ENCODE measurements around the gene SGCA. TPM values are rescaled to one million over a fixed set of nuclear protein-coding genes. Genes with fewer than 3 reads are reported as not detected.

Gene SGCA
- total and polyA plus RNA-seq, 2 of the 13 experiments (the other 11 are each of a cell fraction or from before 2014, with no cell fraction given), result not detected

GRCh38 chr17:50187394-50187725, 21.6 kb downstream of the SGCA start (continued):
- TF ChIP-seq ZNF180 (CRISPR knock-in tag; IDR thresholded peaks at IDR 0.05; ENCODE audit: borderline replicate concordance, low read depth) (no peak), ZNF253 (CRISPR knock-in tag; IDR thresholded peaks at IDR 0.05; ENCODE audit: borderline replicate concordance) (no peak), ZFP62 (CRISPR knock-in tag; IDR thresholded peaks at IDR 0.05) (no peak), NFKB2 (CRISPR knock-in tag; IDR thresholded peaks at IDR 0.05; ENCODE audit: borderline replicate concordance) (no peak)

DNA sequence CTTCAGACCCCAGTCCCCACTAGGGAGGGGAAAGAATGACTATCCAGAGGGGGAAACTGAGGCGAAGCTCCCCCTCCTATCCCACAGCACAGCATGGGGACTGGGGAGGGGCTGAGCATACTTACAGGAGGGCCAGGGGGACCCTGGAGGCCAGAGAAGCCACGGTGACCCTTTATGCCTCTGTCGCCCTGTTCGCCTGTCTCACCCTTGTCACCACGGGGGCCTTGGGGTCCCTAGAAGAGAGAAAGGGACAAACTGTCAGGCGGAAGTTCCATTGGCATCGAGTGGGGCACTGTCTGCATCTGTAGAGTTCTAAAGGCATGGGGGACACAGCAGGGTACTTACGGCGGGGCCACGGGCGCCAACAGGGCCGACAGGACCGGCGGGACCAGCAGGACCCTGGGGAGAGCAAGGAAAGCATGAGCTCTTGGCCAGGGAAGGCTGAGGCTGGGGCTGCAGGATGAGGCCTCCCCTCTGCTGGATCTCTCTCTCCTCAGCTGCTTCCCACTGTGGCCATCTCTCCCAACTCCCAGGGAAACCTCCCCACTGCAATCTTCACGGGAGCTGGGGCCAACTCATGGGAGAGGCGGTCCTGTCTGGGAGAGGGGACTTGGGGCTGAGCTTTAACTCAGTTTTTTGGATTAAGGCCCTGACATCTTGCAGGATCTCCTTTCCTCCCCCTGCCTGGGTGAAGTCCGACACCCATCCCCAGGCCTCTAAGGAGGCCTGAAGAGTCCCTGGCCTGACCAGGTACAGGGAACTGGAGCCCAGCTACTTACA, 22.1 kb downstream of the SGCA start:
- H3K27me3 ChIP-seq (ENCODE audit: control insufficient read depth in 1 of 2, insufficient read depth in 2 of 2, low read length in 2 of 2), result peaks cover 24 to 89% of the 10 kb centered on the region in 2 experiments
- no peaks in the 10 kb centered on the region for H4K20me1 ChIP-seq (ENCODE audit: insufficient read depth, low read length)
- FAIRE-seq (no peak), DNase-seq (ENCODE audit: low spot score) (no peak), ATAC-seq (no peak)
- intact Hi-C loops (cut with micrococcal nuclease; ENCODE audit: unreplicated experiment) (no loop called here), in situ Hi-C loops (cut with HindIII; ENCODE audit: extremely low pct_ligation_motif_present, low pct_unique_long_range_greater_than_20kb) (no loop called here)
- 39% methylated on average over 9 of the region's 17 CpGs for WGBS (ENCODE audit: low lambda C conversion rate)
- no peak overlapping the region for H3K9ac ChIP-seq (ENCODE audit: insufficient read depth, low read depth, low read length)
- H3K9me3 ChIP-seq (ENCODE audit: low read length), result no peaks in the 10 kb centered on the region
- no peaks in the 10 kb centered on the region for H3K36me3 ChIP-seq (replicated peaks in 1 of 2; ENCODE audit: control insufficient read depth in 1 of 2, insufficient read depth in 2 of 2, low read length in 2 of 2)
- POLR2A ChIA-PET, result no interaction called here
- H3K79me2 ChIP-seq (ENCODE audit: insufficient read depth, low read length), result no peaks in the 10 kb centered on the region
- H3K27ac ChIP-seq (ENCODE audit: extremely low read length, insufficient read depth, low read length), result no peak overlapping the region
- CTCF ChIA-PET (ENCODE audit: low intra/inter-chr PET ratio, low total read pairs), result no interaction called here
- H3K4me3 ChIP-seq (replicated peaks in 1 of 3; ENCODE audit: insufficient read depth in 1 of 3, low read depth in 2 of 3, low read length in 3 of 3), result no peak overlapping the region
- no peaks in the 10 kb centered on the region for H3K4me1 ChIP-seq (ENCODE audit: insufficient read depth, low read length)
- H3K4me2 ChIP-seq (ENCODE audit: low read depth, low read length), result no peak overlapping the region
- H2AFZ ChIP-seq (ENCODE audit: low read length), result no peak overlapping the region
- no TSS peak for BruUV-seq (replicated peaks)
- TF ChIP-seq, protein P1, sequence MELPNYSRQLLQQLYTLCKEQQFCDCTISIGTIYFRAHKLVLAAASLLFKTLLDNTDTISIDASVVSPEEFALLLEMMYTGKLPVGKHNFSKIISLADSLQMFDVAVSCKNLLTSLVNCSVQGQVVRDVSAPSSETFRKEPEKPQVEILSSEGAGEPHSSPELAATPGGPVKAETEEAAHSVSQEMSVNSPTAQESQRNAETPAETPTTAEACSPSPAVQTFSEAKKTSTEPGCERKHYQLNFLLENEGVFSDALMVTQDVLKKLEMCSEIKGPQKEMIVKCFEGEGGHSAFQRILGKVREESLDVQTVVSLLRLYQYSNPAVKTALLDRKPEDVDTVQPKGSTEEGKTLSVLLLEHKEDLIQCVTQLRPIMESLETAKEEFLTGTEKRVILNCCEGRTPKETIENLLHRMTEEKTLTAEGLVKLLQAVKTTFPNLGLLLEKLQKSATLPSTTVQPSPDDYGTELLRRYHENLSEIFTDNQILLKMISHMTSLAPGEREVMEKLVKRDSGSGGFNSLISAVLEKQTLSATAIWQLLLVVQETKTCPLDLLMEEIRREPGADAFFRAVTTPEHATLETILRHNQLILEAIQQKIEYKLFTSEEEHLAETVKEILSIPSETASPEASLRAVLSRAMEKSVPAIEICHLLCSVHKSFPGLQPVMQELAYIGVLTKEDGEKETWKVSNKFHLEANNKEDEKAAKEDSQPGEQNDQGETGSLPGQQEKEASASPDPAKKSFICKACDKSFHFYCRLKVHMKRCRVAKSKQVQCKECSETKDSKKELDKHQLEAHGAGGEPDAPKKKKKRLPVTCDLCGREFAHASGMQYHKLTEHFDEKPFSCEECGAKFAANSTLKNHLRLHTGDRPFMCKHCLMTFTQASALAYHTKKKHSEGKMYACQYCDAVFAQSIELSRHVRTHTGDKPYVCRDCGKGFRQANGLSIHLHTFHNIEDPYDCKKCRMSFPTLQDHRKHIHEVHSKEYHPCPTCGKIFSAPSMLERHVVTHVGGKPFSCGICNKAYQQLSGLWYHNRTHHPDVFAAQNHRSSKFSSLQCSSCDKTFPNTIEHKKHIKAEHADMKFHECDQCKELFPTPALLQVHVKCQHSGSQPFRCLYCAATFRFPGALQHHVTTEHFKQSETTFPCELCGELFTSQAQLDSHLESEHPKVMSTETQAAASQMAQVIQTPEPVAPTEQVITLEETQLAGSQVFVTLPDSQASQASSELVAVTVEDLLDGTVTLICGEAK (IDR thresholded peaks at IDR 0.05), result no peak
- TF ChIP-seq, protein P1 (CRISPR knock-in tag; IDR thresholded peaks at IDR 0.05), result no peak
- TF ChIP-seq ZFP37 (CRISPR knock-in tag; IDR thresholded peaks at IDR 0.05; ENCODE audit: borderline replicate concordance), result no peak
- no peak for TF ChIP-seq ZZZ3 (CRISPR knock-in tag; IDR thresholded peaks at IDR 0.05; ENCODE audit: borderline replicate concordance)
- TF ChIP-seq, protein P2, sequence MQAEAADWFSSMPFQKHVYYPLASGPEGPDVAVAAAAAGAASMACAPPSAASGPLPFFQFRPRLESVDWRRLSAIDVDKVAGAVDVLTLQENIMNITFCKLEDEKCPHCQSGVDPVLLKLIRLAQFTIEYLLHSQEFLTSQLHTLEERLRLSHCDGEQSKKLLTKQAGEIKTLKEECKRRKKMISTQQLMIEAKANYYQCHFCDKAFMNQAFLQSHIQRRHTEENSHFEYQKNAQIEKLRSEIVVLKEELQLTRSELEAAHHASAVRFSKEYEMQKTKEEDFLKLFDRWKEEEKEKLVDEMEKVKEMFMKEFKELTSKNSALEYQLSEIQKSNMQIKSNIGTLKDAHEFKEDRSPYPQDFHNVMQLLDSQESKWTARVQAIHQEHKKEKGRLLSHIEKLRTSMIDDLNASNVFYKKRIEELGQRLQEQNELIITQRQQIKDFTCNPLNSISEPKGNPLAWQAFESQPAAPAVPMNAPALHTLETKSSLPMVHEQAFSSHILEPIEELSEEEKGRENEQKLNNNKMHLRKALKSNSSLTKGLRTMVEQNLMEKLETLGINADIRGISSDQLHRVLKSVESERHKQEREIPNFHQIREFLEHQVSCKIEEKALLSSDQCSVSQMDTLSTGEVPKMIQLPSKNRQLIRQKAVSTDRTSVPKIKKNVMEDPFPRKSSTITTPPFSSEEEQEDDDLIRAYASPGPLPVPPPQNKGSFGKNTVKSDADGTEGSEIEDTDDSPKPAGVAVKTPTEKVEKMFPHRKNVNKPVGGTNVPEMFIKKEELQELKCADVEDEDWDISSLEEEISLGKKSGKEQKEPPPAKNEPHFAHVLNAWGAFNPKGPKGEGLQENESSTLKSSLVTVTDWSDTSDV (CRISPR knock-in tag; IDR thresholded peaks at IDR 0.05), result no peak
- TF ChIP-seq, protein P3, sequence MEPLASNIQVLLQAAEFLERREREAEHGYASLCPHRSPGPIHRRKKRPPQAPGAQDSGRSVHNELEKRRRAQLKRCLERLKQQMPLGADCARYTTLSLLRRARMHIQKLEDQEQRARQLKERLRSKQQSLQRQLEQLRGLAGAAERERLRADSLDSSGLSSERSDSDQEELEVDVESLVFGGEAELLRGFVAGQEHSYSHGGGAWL (CRISPR knock-in tag; IDR thresholded peaks at IDR 0.05), result no peak
- TF ChIP-seq ZNF761 (CRISPR knock-in tag; conservative IDR thresholded peaks at IDR 0.05), result no peak
